ENCODE data around the gene RBMS3.
A peak's percentile ranks its signal among the peaks of the same experiment; 100 is the strongest.
"Not testable (repeated sequence)": the region's sequence is repeated elsewhere in the genome, so short reads cannot be mapped to it uniquely, and the experiment has no call there.

RBMS3 gene

GRCh38 chr3:29345516-29346300 is 64.8 kb downstream of the RBMS3 start:
- no peak for DNase-seq

- DNase-seq: no peak
These were observed 66.0 kb downstream of the RBMS3 start for GRCh38 chr3:29346828-29347227.

- DNase-seq: no peak
These were observed 66.5 kb downstream of the RBMS3 start for GRCh38 chr3:29347412-29347811.

DNA sequence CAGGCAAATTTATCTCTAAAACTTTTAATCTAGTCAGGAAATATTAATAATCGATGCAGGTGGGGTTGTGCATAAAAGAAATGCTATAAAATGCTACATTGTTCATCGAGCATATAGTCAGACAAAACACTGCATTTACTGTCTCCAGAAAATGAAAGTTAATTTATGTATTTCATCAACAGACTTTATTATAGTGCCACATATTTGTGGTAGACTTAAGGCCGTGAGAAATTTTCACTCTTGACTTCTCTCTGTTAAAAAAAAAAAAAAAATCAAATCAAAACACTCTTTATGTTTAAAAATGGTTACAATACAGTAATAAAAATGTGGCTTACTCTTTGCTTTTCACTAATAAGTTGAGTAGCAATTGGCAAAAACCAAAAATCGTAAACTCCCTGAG is 67.4 kb downstream of the RBMS3 start:
- DNase-seq: no peak

GRCh38 chr3:29349049-29349448 is 68.2 kb downstream of the RBMS3 start:
- no peak for DNase-seq

- DNase-seq: peak; percentile 25
These were observed 72.9 kb downstream of the RBMS3 start for GRCh38 chr3:29353807-29354206.

DNA sequence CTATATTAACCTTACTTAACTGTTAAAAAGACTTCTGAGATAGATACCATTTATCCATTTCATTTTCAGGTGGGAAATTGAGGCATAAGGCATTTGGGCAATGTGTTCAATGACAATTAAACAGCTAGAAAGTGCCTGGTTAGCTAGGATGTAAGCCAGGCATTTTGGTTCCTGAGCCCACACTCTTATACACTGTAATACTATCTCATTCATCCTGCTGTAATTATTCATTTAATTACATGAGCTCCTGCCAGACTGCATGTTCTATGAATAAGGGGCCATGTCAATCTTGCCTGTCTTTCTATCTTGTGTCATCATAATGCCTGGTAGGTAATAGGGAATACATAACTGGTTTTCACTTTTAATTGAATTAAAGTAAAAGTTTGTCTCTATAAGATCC is 74.0 kb downstream of the RBMS3 start:
- no peak for DNase-seq

GRCh38 chr3:29356062-29356461 is 75.2 kb downstream of the RBMS3 start:
- DNase-seq: no peak

DNA sequence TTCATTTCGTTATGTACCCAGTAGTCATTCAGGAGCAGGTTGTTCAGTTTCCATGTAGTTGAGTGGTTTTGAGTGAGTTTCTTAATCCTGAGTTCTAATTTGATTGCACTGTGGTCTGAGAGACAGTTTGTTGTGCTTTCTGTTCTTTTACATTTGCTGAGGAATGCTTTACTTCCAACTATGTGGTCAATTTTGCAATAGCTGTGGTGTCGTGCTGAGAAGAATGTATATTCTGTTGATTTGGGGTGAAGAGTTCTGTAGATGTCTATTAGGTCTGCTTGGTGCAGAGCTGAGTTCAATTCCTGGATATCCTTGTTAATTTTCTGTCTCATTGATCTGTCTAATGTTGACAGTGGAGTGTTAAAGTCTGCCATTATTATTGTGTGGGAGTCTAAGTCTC is 79.4 kb downstream of the RBMS3 start:
- DNase-seq: not testable (repeated sequence)

DNA sequence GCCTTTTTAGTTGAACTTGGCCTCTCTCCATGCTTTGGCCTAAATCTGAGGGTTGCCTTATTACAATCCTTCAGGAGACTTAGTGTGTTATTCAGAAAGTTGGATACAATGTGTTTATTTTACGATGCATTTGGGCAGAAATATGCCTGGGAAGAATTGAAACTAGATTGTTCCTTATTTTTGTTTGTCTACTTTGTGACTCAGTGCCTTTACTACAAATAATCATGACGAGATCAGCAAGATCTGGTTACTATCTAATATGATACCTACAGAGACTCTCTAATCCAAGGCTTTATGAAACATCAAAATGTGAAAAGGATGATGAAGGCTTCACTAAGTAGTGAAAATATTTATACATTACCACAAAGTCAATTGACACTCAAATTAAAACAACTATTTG is 82.2 kb downstream of the RBMS3 start:
- peak; percentile 1 for DNase-seq

DNA sequence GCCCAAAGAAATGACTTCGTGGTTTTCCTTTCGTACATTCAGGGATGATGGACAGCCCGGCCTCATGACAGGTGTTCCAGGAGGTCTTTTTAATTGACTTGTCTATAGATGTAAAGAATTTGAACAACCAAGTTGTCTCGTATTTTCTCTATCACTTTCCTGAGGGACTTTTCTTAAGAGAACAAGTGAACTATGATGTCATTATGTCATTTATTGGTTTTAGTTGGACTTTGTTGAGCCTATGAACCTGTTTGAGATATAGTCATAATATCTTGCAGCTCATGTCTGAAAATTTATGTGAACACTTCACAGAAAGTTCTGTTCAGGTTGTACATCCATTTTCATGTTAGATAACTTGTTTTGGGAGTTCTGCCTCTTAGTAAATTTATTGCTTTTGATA is 89.2 kb downstream of the RBMS3 start:
- no peak for DNase-seq

GRCh38 chr3:29370476-29371420 is 89.9 kb downstream of the RBMS3 start:
- no peak for DNase-seq

DNA sequence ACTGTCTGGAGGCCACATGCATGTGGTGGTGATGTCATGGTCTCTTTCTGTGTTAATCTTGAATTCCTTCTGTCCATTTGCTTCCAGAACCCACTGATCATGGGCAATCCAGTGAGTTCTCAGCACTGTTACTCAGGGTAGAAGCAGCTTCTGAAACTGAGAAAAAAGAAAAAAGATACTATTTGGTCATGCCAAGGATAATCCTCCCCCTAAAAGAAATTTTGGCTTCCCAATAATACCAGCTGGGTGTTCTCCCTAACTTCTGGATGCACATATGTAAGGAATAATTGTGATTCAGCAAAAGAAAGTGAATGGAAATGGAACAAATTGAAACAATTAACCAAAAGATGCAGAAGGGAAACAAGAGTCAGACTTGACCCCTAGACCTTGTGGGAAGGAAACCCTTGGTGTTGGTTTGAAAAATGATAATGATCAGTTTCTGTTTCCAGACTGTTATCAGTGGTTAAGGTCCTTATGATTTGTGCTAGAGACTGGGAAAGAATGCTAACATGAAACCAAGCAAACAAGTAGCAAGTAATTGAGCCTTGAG is 92.3 kb downstream of the RBMS3 start:
- no peak for DNase-seq

GRCh38 chr3:29374226-29374625 is 93.4 kb downstream of the RBMS3 start:
- no peak for DNase-seq

- no peak for DNase-seq
These were observed 98.2 kb downstream of the RBMS3 start for GRCh38 chr3:29379097-29379496.

GRCh38 chr3:29381595-29381994 is 100.7 kb downstream of the RBMS3 start:
- DNase-seq: no peak

DNA sequence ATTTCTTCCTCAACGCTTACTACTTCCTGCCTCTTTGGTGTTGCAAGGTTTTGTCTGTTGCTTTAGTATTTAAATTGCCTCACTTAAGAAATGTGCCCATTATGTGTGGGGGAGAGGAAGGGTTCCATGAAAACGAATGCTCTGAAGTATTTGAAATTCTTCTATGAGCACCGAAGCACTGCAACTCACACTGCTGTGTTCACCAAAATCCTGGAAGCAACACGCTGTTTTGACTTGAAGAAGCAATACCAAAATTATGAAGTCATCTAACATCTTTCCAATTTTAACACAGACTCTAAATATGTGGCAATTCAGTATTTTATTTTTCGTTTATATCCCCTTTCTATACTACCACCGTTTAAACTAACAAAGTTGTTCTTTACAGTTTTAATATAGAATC is 101.5 kb downstream of the RBMS3 start:
- no peak for DNase-seq

DNA sequence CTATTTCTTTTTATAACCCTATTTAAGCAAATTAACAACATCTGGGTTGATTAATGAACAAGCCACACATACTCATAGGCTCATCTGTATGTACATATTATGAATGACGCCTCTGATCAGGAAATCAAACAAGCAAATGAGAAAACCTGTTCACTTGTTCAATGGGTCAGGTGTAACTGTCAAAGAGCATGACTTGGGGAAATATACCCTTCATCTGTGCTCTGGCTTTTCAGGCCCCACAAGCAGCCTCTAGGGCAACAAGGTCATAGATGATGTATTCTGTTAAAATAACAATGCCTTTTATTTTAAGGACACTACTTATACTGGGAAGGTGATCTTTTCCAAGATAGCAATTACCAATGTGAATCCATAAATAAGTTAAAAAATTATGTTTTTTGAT is 102.0 kb downstream of the RBMS3 start:
- DNase-seq: no peak

DNA sequence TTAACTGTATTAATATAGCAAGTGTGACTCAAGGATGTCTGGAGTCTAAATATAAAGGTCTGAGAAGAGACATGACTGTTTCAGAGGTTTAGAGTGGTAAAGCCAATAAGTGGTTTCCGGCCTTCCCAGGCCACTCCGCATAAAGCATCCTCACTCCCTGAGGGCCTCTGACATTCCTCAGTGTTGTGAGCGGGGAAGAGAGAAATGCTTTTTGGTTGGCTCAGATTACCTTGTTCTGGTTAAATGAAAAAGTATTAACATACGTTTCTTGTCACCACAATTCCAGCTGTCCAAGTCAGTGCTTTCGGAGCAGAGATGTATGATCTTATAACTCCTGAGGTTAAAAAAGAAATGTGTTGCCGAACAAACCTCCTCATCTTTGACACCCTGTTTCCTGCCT is 103.8 kb downstream of the RBMS3 start:
- DNase-seq: no peak

- DNase-seq: no peak
These were observed 104.4 kb downstream of the RBMS3 start for GRCh38 chr3:29385046-29385830.

- no peak for DNase-seq
These were observed 108.5 kb downstream of the RBMS3 start for GRCh38 chr3:29389362-29389761.

GRCh38 chr3:29392625-29393388 is 111.9 kb downstream of the RBMS3 start:
- no peak for DNase-seq
